Measurements from ENCODE around the gene SLC7A11.

SLC7A11 gene

GRCh38 chr4:138118270-138118669, 123.9 kb downstream of the SLC7A11 start:
- peaks cover 10 to 52% (median 38%) of the 10 kb centered on the region in 11 experiments for H3K9me3 ChIP-seq (replicated peaks in 1 of 11)
- H3K4me2 ChIP-seq, result no peak overlapping the region
- peaks cover 0 to 4% (median 0%) of the 10 kb centered on the region in 11 experiments; a peak in 1 of 22 replicates for H3K36me3 ChIP-seq
- peaks cover 15 to 31% (median 24%) of the 10 kb centered on the region in 10 experiments for H3K4me1 ChIP-seq
- no peaks in the 10 kb centered on the region for H3K27me3 ChIP-seq
- no peak overlapping the region; a peak in 1 of 20 replicates for H3K4me3 ChIP-seq
- no peak for TF ChIP-seq Cebpa-rat (IDR thresholded peaks at IDR 0.05)
- H4K20me1 ChIP-seq, result no peaks in the 10 kb centered on the region
- H3K27ac ChIP-seq, result no peak overlapping the region
- H3K9ac ChIP-seq, result no peak overlapping the region

GRCh38 chr4:138115053-138115452, 127.1 kb downstream of the SLC7A11 start:
- no peaks in the 10 kb centered on the region for H4K20me1 ChIP-seq
- no peak for TF ChIP-seq Cebpa-rat (IDR thresholded peaks at IDR 0.05)
- H3K9ac ChIP-seq, result peak overlapping the region in 6 of 11 experiments; percentile 4 to 42 (median 24); a peak in 7 of 22 replicates
- H3K4me1 ChIP-seq, result peaks cover 20 to 58% (median 48%) of the 10 kb centered on the region in 10 experiments
- H3K27ac ChIP-seq, result peak overlapping the region in 9 of 11 experiments; percentile 4 to 79 (median 65); a peak in 17 of 22 replicates
- H3K4me3 ChIP-seq, result 0 out of 20 replicates have a peak overlapping the region, but pooled peaks of 1 of the 10 experiments have one; percentile 16
- no peaks in the 10 kb centered on the region for H3K27me3 ChIP-seq
- peak overlapping the region; percentile 36 to 88 (median 69); a peak in 21 of 22 replicates for H3K4me2 ChIP-seq
- peaks cover 1 to 23% (median 14%) of the 10 kb centered on the region in 11 experiments; a peak in 19 of 22 replicates for H3K9me3 ChIP-seq (replicated peaks in 1 of 11)
- H3K36me3 ChIP-seq, result no peaks in the 10 kb centered on the region; a peak in 1 of 22 replicates

- H3K9me3 ChIP-seq (replicated peaks in 1 of 11), result peaks cover 0 to 23% (median 14%) of the 10 kb centered on the region in 11 experiments; a peak in 18 of 22 replicates
- no peaks in the 10 kb centered on the region for H4K20me1 ChIP-seq
- no peak for TF ChIP-seq Cebpa-rat (IDR thresholded peaks at IDR 0.05)
- H3K4me2 ChIP-seq, result peak overlapping the region; percentile 44 to 88 (median 69); a peak in 21 of 22 replicates
- H3K9ac ChIP-seq, result peak overlapping the region in 7 of 11 experiments; percentile 8 to 59 (median 38); a peak in 10 of 22 replicates
- peak overlapping the region in 1 of 10 experiments; percentile 16; a peak in 1 of 20 replicates for H3K4me3 ChIP-seq
- H3K27me3 ChIP-seq, result no peaks in the 10 kb centered on the region
- H3K36me3 ChIP-seq, result no peaks in the 10 kb centered on the region; a peak in 1 of 22 replicates
- H3K4me1 ChIP-seq, result peaks cover 20 to 58% (median 48%) of the 10 kb centered on the region in 10 experiments
- H3K27ac ChIP-seq, result peak overlapping the region in 9 of 11 experiments; percentile 8 to 79 (median 68); a peak in 17 of 22 replicates
These were observed 127.7 kb downstream of the SLC7A11 start for GRCh38 chr4:138114434-138114833.
